H1 (cell line): Measurements from ENCODE around the gene UFC1. TPM values are rescaled to one million over a fixed set of nuclear protein-coding genes. Genes with fewer than 3 reads are reported as not detected.

ENCODE experiments used
- CTCF ChIA-PET: fragments of 300-600 bp; sonication (Branson Sonifier 250); formaldehyde crosslinking; loops from one replicate; lab custom pipeline; 2021; ENCODE audit not compliant: partially characterized antibody; lab: Charles Lee
- POLR2A ChIA-PET: fragments of 300-600 bp; sonication (Branson Sonifier 250); formaldehyde crosslinking; loops from one replicate; lab custom pipeline; 2021; ENCODE audit warnings: inconsistent platforms; ENCODE audit not compliant: partially characterized antibody; lab: Charles Lee
- DNase-seq, 2 experiments: peaks; one replicate each; pipeline versions ENCODE4 v3.0.0 to v3.0.0-alpha.2; 2010 to 2022; ENCODE audit warnings: low spot score in 2 of 2, low read depth in 1 of 2, mixed read lengths in 1 of 2
- FAIRE-seq: peaks from 2 replicates; lab custom pipeline; 2011; peaks lifted over from hg19 to GRCh38; lab: Jason Lieb, UNC
- H2AFZ ChIP-seq: 2 replicates; pipeline ENCODE4 v1.8.1; 2012; ENCODE audit warnings: low read length, inconsistent platforms
- H2AK5ac ChIP-seq: 2 replicates; pipeline ENCODE4 v1.6.1; 2013; ENCODE audit warnings: low read depth, low read length
- H2BK120ac ChIP-seq: replicated peaks from 2 replicates; pipeline ENCODE3; 2013; ENCODE audit warnings: low read depth, low read length, inconsistent platforms
- H2BK12ac ChIP-seq: 2 replicates; pipeline ENCODE4 v1.6.1; 2013; ENCODE audit warnings: low read depth, low read length
- H2BK15ac ChIP-seq: 2 replicates; pipeline ENCODE4 v1.6.1; 2013; ENCODE audit warnings: low read length
- H2BK20ac ChIP-seq: 2 replicates; pipeline ENCODE4 v1.6.1; 2013; ENCODE audit warnings: low read length
- H2BK5ac ChIP-seq: 2 replicates; pipeline ENCODE4 v1.6.1; 2013; ENCODE audit warnings: low read depth, low read length
- H3K14ac ChIP-seq: 2 replicates; pipeline ENCODE4 v1.6.1; 2013; ENCODE audit warnings: inconsistent platforms; ENCODE audit not compliant: insufficient read length
- H3K18ac ChIP-seq: 2 replicates; pipeline ENCODE4 v1.6.1; 2013; ENCODE audit warnings: low read length; ENCODE audit errors: extremely low read depth
- H3K23ac ChIP-seq: 2 replicates; pipeline ENCODE4 v1.6.1; 2013; ENCODE audit warnings: inconsistent platforms; ENCODE audit not compliant: insufficient read length
- H3K23me2 ChIP-seq: 2 replicates; pipeline ENCODE4 v1.6.1; 2013; ENCODE audit warnings: low read depth, low read length
- H3K27ac ChIP-seq: 2 replicates; pipeline ENCODE4 v1.6.1; 2011; ENCODE audit warnings: low read depth, low read length, inconsistent platforms
- H3K27me3 ChIP-seq, 4 experiments: replicated peaks in 1 of 4; 1 replicate in 1 of 4; 2 replicates in 3 of 4; pipeline versions ENCODE4 v1.6.1 to v1.8.1; 2011 to 2013; ENCODE audit warnings: low read length in 3 of 4, mild to moderate bottlenecking in 3 of 4, inconsistent platforms in 2 of 4, mixed read lengths in 2 of 4, moderate library complexity in 1 of 4; ENCODE audit not compliant: control insufficient read depth in 3 of 4, insufficient read depth in 3 of 4; ENCODE audit errors: extremely low read depth in 1 of 4
- H3K36me3 ChIP-seq, 4 experiments: 2 replicates each; pipeline versions ENCODE4 v1.6.1 to v1.8.1; 2011 to 2013; ENCODE audit warnings: mild to moderate bottlenecking in 4 of 4, low read length in 3 of 4, moderate library complexity in 2 of 4, control low read depth in 1 of 4, inconsistent platforms in 1 of 4; ENCODE audit not compliant: insufficient read depth in 4 of 4, control insufficient read depth in 2 of 4
- H3K4ac ChIP-seq: replicated peaks from 2 replicates; pipeline ENCODE3; 2013; ENCODE audit warnings: low read length, low read depth, mixed read lengths, inconsistent platforms; ENCODE audit not compliant: insufficient read length
- H3K4me1 ChIP-seq, 4 experiments: replicated peaks in 1 of 4; 1 replicate in 1 of 4; 2 replicates in 3 of 4; pipeline versions ENCODE4 v1.6.1 to v1.8.1; 2011 to 2013; ENCODE audit warnings: low read length in 3 of 4, inconsistent platforms in 2 of 4, mixed read lengths in 1 of 4; ENCODE audit not compliant: insufficient read depth in 4 of 4, control insufficient read depth in 3 of 4
- H3K4me2 ChIP-seq, 2 experiments: 2 replicates each; pipeline versions ENCODE4 v1.6.1 to v1.8.1; 2011 to 2013; ENCODE audit warnings: low read depth in 2 of 2, low read length in 2 of 2, control low read depth in 1 of 2, inconsistent platforms in 1 of 2, mild to moderate bottlenecking in 1 of 2; ENCODE audit not compliant: insufficient read depth in 1 of 2
- H3K4me3 ChIP-seq, 4 experiments: fragments of 200-600, 300-600 bp in 1 of 4; sonication (generic), shearing (Covaris generic), sonication (Bioruptor Twin) in 1 of 4; 2 replicates each; pipeline versions ENCODE4 v1.5.1 to v1.8.1; 2011 to 2016; ENCODE audit warnings: low read length in 4 of 4, low read depth in 3 of 4, control low read depth in 2 of 4, inconsistent platforms in 2 of 4, mild to moderate bottlenecking in 2 of 4, mixed read lengths in 1 of 4, moderate library complexity in 1 of 4; ENCODE audit not compliant: insufficient read depth in 2 of 4; ENCODE audit errors: extremely low read depth in 1 of 4
- H3K56ac ChIP-seq: replicated peaks from 2 replicates; pipeline ENCODE3; 2013; ENCODE audit warnings: low read depth, mild to moderate bottlenecking, mixed read lengths, low read length, inconsistent platforms; ENCODE audit not compliant: insufficient read length
- H3K79me1 ChIP-seq: 2 replicates; pipeline ENCODE4 v1.6.1; 2013; ENCODE audit warnings: low read depth, low read length, control low read depth
- H3K79me2 ChIP-seq, 2 experiments: 2 replicates each; pipeline versions ENCODE4 v1.6.1 to v1.8.1; 2012 to 2013; ENCODE audit warnings: low read length in 2 of 2, mild to moderate bottlenecking in 2 of 2, inconsistent platforms in 1 of 2; ENCODE audit not compliant: insufficient read depth in 2 of 2, control insufficient read depth in 1 of 2
- H3K9ac ChIP-seq, 4 experiments: replicated peaks in 1 of 4; 1 replicate in 1 of 4; 2 replicates in 3 of 4; pipeline versions ENCODE4 v1.6.1 to v1.8.1; 2011 to 2013; ENCODE audit warnings: low read depth in 3 of 4, low read length in 3 of 4, control low read depth in 2 of 4, mild to moderate bottlenecking in 2 of 4, moderate library complexity in 2 of 4, inconsistent platforms in 1 of 4; ENCODE audit errors: extremely low read depth in 1 of 4
- H3K9me3 ChIP-seq, 2 experiments: 2 replicates each; pipeline versions ENCODE4 v1.6.1 to v1.8.1; 2012 to 2013; ENCODE audit warnings: mild to moderate bottlenecking in 2 of 2, moderate library complexity in 2 of 2, control low read depth in 1 of 2, inconsistent platforms in 1 of 2, low read depth in 1 of 2, low read length in 1 of 2, mixed read lengths in 1 of 2; ENCODE audit not compliant: insufficient read depth in 2 of 2
- H4K20me1 ChIP-seq, 2 experiments: replicated peaks in 1 of 2; 2 replicates each; pipeline versions ENCODE3 to v1.8.1; 2011 to 2013; ENCODE audit warnings: inconsistent platforms in 2 of 2, low read length in 2 of 2, mild to moderate bottlenecking in 1 of 2; ENCODE audit not compliant: insufficient read depth in 2 of 2, control insufficient read depth in 1 of 2
- H4K5ac ChIP-seq: 2 replicates; pipeline ENCODE4 v1.6.1; 2013; ENCODE audit warnings: low read length, low read depth, mixed read lengths, inconsistent platforms; ENCODE audit not compliant: insufficient read length
- H4K8ac ChIP-seq: 2 replicates; pipeline ENCODE4 v1.8.0; 2013; ENCODE audit warnings: mild to moderate bottlenecking, moderate library complexity, low read length, inconsistent platforms; ENCODE audit not compliant: insufficient read depth; ENCODE audit errors: extremely low read depth
- H4K91ac ChIP-seq: replicated peaks from 2 replicates; pipeline ENCODE3; 2013; ENCODE audit warnings: low read length, mixed read lengths, inconsistent platforms; ENCODE audit not compliant: insufficient read length
- BCL11A ChIP-seq, 2 experiments: IDR thresholded peaks; one replicate each; pipeline ENCODE4 v1.6.1; 2011; ENCODE audit warnings: low read depth in 2 of 2, low read length in 2 of 2, mild to moderate bottlenecking in 2 of 2
- CHD1 ChIP-seq: IDR thresholded peaks from 2 replicates; pipeline ENCODE4 v1.6.1; 2012; ENCODE audit warnings: low read depth, low read length, improper control_type of control experiment
- CHD2 ChIP-seq: IDR thresholded peaks from 2 replicates; pipeline ENCODE4 v1.6.1; 2012; ENCODE audit warnings: low read length, improper control_type of control experiment
- GTF2F1 ChIP-seq: IDR thresholded peaks from 2 replicates; pipeline ENCODE4 v1.6.1; 2012; ENCODE audit warnings: low read depth, low read length, improper control_type of control experiment, borderline replicate concordance
- HDAC2 ChIP-seq, 2 experiments: fragments of 300-600 bp in 1 of 2; sonication (generic) in 1 of 2; IDR thresholded peaks; 2 replicates each; pipeline ENCODE4 v1.6.1; 2011 to 2012; ENCODE audit warnings: low read depth in 2 of 2, low read length in 2 of 2, mild to moderate bottlenecking in 2 of 2, moderate library complexity in 2 of 2, borderline replicate concordance in 1 of 2, inconsistent platforms in 1 of 2
- JUND ChIP-seq: IDR thresholded peaks from 2 replicates; pipeline ENCODE4 v1.6.1; 2011; ENCODE audit warnings: mild to moderate bottlenecking, improper control_type of control experiment, low read length
- KDM1A ChIP-seq: fragments of 200-600, 300-600 bp; sonication (generic); IDR thresholded peaks from 2 replicates; pipeline ENCODE4 v1.7.1; 2016; ENCODE audit warnings: mild to moderate bottlenecking, low read length, borderline replicate concordance
- POLR2A ChIP-seq, 2 experiments: IDR thresholded peaks; 1 replicate in 1 of 2; 2 replicates in 1 of 2; pipeline ENCODE4 v1.6.1; 2011; ENCODE audit warnings: low read depth in 2 of 2, low read length in 2 of 2, mild to moderate bottlenecking in 2 of 2; ENCODE audit errors: control extremely low read depth in 1 of 2
- POU5F1 ChIP-seq: IDR thresholded peaks from 2 replicates; pipeline ENCODE4 v1.6.1; 2011; ENCODE audit warnings: low read depth, mild to moderate bottlenecking, low read length, moderate library complexity
- RNF2 ChIP-seq: fragments of 200-900, 300-1000 bp; sonication (generic); IDR thresholded peaks from 2 replicates; pipeline ENCODE4 v1.7.1; 2016; ENCODE audit warnings: borderline replicate concordance, low read depth, mild to moderate bottlenecking, antibody characterized with exemption, low read length; ENCODE audit not compliant: poor library complexity, severe bottlenecking; ENCODE audit errors: missing control alignments
- SP2 ChIP-seq: IDR thresholded peaks from 2 replicates; pipeline ENCODE4 v1.6.1; 2012; ENCODE audit warnings: mild to moderate bottlenecking, low read length, inconsistent platforms
- SUZ12 ChIP-seq: fragments of 200-600 bp; sonication (generic); IDR thresholded peaks from 2 replicates; pipeline ENCODE4 v1.6.1; 2012; ENCODE audit warnings: mild to moderate bottlenecking, inconsistent platforms, low read length, moderate library complexity, mixed read lengths
- TBP ChIP-seq: IDR thresholded peaks from 2 replicates; pipeline ENCODE4 v1.6.1; 2011; ENCODE audit warnings: low read depth, low read length, improper control_type of control experiment
- TEAD4 ChIP-seq: IDR thresholded peaks from 2 replicates; pipeline ENCODE4 v1.6.1; 2012; ENCODE audit warnings: low read depth, low read length, inconsistent platforms, mixed read lengths
- ZNF274 ChIP-seq: IDR thresholded peaks from 2 replicates; pipeline ENCODE4 v1.7.0; 2012; ENCODE audit warnings: low read length, borderline replicate concordance; ENCODE audit errors: extremely low read depth
- WGBS, 2 experiments: shearing (Covaris generic) in 1 of 2; methylation state at CpG; one replicate each; pipeline versions ENCODE4 v1.1.6 to v1.1.7; 2013 to 2015; ENCODE audit warnings: low lambda C conversion rate in 2 of 2, mixed read lengths in 2 of 2, inconsistent platforms in 1 of 2, low coverage in 1 of 2, missing lambda C conversion rate in 1 of 2; ENCODE audit not compliant: insufficient replicate concordance in 2 of 2, insufficient coverage in 1 of 2, insufficient read length in 1 of 2; ENCODE audit errors: extremely low coverage in 1 of 2, missing lambda C conversion rate in 1 of 2; 5-methylcytosine and 5-hydroxymethylcytosine counted together
- polyA plus RNA-seq, 7 experiments: library from polyadenylated mRNA; depleted of rRNA in 3 of 7; stranded (reverse) in 5 of 7; unstranded in 2 of 7; fragments of >200 nt in 5 of 7; fragments of 200-250 nt in 2 of 7; gene quantifications; 1 replicate in 5 of 7; 2 replicates in 1 of 7; 4 replicates in 1 of 7; pipeline versions ENCODE4 v1.2.1 to v1.2.3, GENCODE V29; 2011 to 2013; ENCODE audit warnings: missing spikeins in 2 of 7, mixed read lengths in 2 of 7
- total RNA-seq: library from RNA; stranded (reverse); fragmentation: NEBNext Ultra II Directional; extraction: Animal tissue kit (Norgen Biotek cat#: 25700); gene quantifications from 2 replicates; pipeline ENCODE4 v1.2.1, GENCODE V29; 2021

UFC1 gene
- total and polyA plus RNA-seq, 2 of the 8 experiments (the other 6 are each of a cell fraction or from before 2014, with no cell fraction given) = 67.8 to 102 TPM

DNA sequence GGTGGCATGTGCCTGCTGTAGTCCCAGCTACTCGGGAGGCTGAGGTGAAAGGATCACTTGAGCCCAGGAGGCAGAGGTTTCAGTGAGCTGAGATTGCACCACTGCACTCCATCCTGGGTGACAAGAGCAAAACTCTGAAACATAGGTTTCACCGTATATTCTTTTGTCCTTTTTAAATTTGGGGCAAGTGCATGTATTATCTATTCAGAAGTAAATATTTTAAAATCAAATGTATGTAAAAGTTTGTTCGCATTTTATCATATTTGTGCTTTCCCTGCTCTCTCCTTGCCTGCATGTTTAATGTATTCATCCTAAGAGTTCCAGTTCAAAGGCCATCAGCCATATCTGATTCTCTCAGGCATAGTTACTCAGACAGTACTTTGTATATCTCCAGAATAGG lies 7.9 kb upstream of the UFC1 start:
- Histone ChIP-seq H2BK20ac (no peak overlapping the region), H3K27me3 (no peaks in the 10 kb centered on the region), H3K79me1 (no peaks in the 10 kb centered on the region), H3K23me2 (no peaks in the 10 kb centered on the region), H3K79me2 (no peaks in the 10 kb centered on the region), H4K5ac (no peak overlapping the region), H3K36me3 (no peaks in the 10 kb centered on the region), H3K9me3 (no peaks in the 10 kb centered on the region), H4K20me1 (no peaks in the 10 kb centered on the region), H4K8ac (no peak overlapping the region), H3K56ac (no peak overlapping the region), H3K4me3 (no peak overlapping the region), H3K4me1 (no peaks in the 10 kb centered on the region), H2BK15ac (no peak overlapping the region), H3K18ac (no peak overlapping the region), H2BK5ac (no peak overlapping the region), H2BK120ac (no peak overlapping the region), H3K9ac (no peak overlapping the region), H3K14ac (no peak overlapping the region), H2BK12ac (no peak overlapping the region), H4K91ac (no peak overlapping the region), H3K4me2 (no peak overlapping the region), H2AFZ (no peak overlapping the region), H3K23ac (no peak overlapping the region), H3K4ac (no peak overlapping the region), H2AK5ac (no peak overlapping the region), H3K27ac (no peak overlapping the region)
- ChIA-PET POLR2A (interaction anchor here (0.7 kb wide), 1 partner anchor 47 kb away, joined by 3 read pairs; no protein-coding TSS in a partner anchor), CTCF (interaction anchor here (0.6 to 1.3 kb wide), 3 partner anchors 10 to 44 kb away, joined by 3 to 4 read pairs (median 3); partner anchors contain the start of gene PPOX)
- WGBS, 2 experiments = 81% methylated on average over 3 of the region's 3 CpGs; no CpG with 5 or more reads in 1 of the 2 experiments
- no peak for FAIRE-seq
- no peak for DNase-seq
- no peak for TF ChIP-seq ZNF274
- no peak for TF ChIP-seq CHD1
- TF ChIP-seq CHD2 = no peak
- no peak for TF ChIP-seq TEAD4
- no peak for TF ChIP-seq POU5F1
- TF ChIP-seq TBP = no peak
- no peak for TF ChIP-seq HDAC2 (IDR thresholded peaks at IDR 0.05; ENCODE audit: borderline replicate concordance in 1 of 2, low read depth in 2 of 2, low read length in 2 of 2)
- no peak for TF ChIP-seq RNF2
- no peak for TF ChIP-seq JUND
- no peak for TF ChIP-seq SUZ12
- no peak for TF ChIP-seq BCL11A (IDR thresholded peaks at IDR 0.05; ENCODE audit: low read depth in 2 of 2, low read length in 2 of 2)
- TF ChIP-seq SP2 = no peak
- TF ChIP-seq KDM1A = no peak
- no peak for TF ChIP-seq POLR2A (IDR thresholded peaks at IDR 0.05; ENCODE audit: control extremely low read depth in 1 of 2, low read depth in 2 of 2, low read length in 2 of 2)
- no peak for TF ChIP-seq GTF2F1
